GM12864 (cell line): Measurements from ENCODE around the gene SLC24A3.

Experiments
- DNase-seq: peaks from one replicate; pipeline ENCODE4 v3.0.0-alpha.2; 2011; ENCODE audit warnings: low read depth
- H3K4me3 ChIP-seq: 2 replicates; pipeline ENCODE4 v1.5.1; 2011; ENCODE audit warnings: mild to moderate bottlenecking, low read depth, low read length, control low read depth
- TF ChIP-seq, protein P1 (sequence below): IDR thresholded peaks from 2 replicates; pipeline ENCODE4 v1.5.1; 2011; ENCODE audit warnings: low read depth, mild to moderate bottlenecking, moderate library complexity, low read length, control low read depth, inconsistent platforms; ENCODE audit errors: missing control alignments

SLC24A3 gene

DNA sequence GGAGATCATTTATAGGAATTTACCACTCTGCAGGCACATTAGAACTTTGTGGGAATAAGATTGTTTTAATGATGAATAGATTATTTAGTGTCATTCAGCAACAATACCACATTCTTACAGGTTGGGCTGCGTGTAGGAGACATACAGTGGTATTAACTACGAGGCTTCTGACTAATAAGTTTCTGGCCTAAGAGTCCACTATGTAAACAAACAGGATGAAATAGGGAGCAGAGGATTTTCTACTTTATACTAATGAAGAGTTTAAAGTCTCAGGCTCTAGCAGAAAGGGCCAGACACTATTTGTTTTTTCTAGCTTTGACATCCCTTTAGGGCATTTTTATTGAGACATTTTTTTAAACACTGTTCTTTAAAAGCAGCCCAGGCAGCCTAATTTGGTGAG is 75.6 kb downstream of the SLC24A3 start:
- DNase-seq, result no peak
- TF ChIP-seq, protein P1, sequence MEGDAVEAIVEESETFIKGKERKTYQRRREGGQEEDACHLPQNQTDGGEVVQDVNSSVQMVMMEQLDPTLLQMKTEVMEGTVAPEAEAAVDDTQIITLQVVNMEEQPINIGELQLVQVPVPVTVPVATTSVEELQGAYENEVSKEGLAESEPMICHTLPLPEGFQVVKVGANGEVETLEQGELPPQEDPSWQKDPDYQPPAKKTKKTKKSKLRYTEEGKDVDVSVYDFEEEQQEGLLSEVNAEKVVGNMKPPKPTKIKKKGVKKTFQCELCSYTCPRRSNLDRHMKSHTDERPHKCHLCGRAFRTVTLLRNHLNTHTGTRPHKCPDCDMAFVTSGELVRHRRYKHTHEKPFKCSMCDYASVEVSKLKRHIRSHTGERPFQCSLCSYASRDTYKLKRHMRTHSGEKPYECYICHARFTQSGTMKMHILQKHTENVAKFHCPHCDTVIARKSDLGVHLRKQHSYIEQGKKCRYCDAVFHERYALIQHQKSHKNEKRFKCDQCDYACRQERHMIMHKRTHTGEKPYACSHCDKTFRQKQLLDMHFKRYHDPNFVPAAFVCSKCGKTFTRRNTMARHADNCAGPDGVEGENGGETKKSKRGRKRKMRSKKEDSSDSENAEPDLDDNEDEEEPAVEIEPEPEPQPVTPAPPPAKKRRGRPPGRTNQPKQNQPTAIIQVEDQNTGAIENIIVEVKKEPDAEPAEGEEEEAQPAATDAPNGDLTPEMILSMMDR, result no peak
- no peak overlapping the region for H3K4me3 ChIP-seq

DNA sequence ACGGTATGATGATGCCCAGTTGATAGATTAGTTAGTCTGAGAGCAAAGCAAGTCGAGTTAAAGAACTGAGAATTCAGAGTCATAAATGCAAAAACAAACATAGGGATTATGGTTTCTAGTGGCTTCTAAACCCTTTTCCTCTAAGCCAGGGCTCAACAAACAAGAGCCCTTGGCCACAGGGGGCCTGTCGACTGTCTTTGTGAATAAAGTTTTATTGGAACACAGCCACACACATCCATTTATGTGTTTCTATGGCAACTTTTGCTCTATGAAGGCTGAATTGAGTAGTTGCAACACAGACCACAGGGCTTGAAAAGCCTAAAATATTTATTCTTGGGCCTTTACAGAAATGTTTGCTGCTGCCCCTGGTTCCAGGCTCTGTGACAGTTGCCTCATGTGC is 76.2 kb downstream of the SLC24A3 start:
- TF ChIP-seq, protein P1, result no peak
- DNase-seq, result no peak

DNA sequence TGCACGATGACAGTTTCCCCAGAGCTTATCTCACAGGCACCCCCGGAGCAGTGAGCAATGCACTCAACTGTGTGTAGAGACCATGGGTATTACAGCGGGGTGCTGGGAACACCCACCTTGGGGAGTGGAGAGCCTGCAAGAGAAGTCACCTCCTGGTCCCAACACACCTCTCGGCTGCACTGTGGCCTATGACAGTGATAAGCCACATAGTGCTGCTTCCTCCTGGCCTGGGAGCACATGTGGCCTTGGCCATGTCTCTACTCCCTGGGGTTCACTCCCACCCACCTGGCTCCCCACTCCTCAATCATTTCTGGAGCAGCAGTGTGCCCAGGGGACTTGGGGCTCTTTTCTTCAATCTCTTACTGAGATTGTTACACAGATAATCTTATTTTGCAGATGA is 77.0 kb downstream of the SLC24A3 start:
- TF ChIP-seq, protein P1, result no peak
- DNase-seq, result no peak

More for the DNA sequence above, 76.2 kb downstream of the SLC24A3 start:
- H3K4me3 ChIP-seq, result no peak overlapping the region

DNA sequence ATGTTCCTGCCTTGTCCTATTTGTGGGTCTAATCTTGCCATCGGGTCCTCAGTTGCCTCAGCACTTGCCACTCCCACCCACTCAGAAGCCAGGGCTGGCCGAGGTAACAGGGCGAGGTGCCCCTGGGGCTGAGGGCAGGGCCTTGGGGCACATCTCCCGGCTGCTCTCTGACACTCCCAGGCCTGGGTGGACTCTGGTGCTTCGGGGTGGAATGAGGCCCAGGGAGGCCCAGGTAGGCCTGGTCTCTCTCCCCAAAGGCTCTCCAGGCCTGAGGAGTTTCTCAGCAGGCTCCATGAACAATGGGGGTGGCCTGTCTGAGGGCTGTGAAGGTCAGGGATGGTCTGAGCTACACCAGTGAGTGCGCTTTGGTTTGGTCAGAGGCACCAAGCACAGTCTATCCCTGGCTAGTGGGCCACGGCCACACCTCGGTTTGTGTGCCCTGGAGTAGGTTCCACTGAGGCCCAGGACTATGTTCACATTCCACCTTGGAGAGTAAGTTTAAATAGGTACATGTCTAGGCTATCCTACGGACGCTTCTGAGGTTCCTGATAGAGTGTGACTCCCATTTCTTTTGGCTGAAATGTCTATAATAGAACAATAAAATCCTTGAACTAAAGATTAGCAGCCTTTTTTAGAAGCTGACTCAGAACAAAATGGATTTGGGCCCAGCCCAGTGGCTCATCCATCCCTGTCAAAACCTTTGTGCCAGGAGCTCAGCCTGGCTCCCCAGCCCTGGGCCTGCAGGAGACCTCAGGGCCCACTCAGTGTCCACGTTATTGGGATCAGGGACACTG is 78.8 kb downstream of the SLC24A3 start:
- DNase-seq, result no peak
- no peak overlapping the region for H3K4me3 ChIP-seq
- TF ChIP-seq, protein P1, result no peak

More for the DNA sequence above, 77.0 kb downstream of the SLC24A3 start:
- H3K4me3 ChIP-seq, result no peak overlapping the region

DNA sequence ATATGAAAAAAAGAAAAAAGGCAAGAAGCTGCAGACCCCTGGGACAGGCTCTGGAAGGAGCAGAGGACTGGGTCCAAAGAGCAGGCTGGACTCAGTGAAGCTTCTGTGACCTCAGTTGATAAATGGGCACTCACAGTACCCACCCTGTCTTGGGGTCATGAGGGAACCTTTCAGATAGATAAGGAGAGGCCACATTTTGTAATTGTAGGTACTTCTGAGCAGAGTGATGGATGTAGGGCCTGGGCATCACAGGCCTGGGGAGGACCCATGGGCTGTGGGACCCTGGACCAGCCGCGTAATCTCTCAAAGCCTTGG is 79.3 kb downstream of the SLC24A3 start:
- no peak overlapping the region for H3K4me3 ChIP-seq
- no peak for DNase-seq
- TF ChIP-seq, protein P1, result no peak

DNA sequence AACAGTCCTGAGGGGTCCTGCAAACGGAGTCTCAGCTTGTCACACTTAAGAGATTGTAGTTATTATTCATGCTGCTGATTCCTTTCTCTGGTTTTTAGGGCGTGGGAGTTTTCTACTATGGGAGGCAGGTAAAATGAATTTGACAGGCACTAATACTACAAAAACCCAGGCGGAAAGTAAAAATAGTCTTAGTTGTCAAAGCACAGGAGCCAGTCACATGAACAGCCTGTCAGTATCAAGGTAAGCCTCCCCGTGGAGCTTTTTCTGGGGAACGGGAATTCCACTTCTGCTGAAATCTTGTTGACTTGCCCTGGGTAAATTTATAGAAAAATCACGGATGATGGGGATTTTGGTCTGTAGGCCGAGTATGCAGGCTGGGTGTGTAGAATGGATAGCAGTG is 79.8 kb downstream of the SLC24A3 start:
- DNase-seq, result no peak
- H3K4me3 ChIP-seq, result no peak overlapping the region
- TF ChIP-seq, protein P1, result no peak

DNA sequence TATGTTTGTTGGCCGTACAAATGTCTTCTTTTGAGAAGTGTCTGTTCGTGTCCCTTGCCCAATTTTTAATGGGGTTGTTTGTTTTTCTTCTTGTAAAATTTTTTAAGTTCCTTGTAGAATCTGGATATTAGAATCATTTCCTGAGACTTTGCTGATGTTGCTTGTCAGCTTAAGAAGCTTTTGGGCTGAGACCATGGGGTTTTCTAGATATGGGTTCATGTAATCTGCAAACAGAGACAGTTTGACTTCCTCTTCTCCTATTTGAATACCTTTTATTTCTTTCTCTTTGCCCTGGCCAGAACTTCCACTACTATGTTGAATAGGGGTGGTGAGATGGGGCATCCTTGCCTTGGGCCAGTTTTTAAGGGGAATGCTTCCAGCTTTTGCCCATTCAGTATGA is 82.6 kb downstream of the SLC24A3 start:
- H3K4me3 ChIP-seq, result no peak overlapping the region
- TF ChIP-seq, protein P1, result no peak
- no peak for DNase-seq
